Fibroblast of peridontal ligament (primary cell): ENCODE results near the gene DPY19L1.
"Not testable (repeated sequence)": the region's sequence is repeated elsewhere in the genome, so short reads cannot be mapped to it uniquely, and the experiment has no call there.

Source experiments
- DNase-seq: peaks from one replicate; pipeline ENCODE4 v3.0.0-alpha.2; 2010; ENCODE audit errors: extremely low read depth

Gene DPY19L1

DNA sequence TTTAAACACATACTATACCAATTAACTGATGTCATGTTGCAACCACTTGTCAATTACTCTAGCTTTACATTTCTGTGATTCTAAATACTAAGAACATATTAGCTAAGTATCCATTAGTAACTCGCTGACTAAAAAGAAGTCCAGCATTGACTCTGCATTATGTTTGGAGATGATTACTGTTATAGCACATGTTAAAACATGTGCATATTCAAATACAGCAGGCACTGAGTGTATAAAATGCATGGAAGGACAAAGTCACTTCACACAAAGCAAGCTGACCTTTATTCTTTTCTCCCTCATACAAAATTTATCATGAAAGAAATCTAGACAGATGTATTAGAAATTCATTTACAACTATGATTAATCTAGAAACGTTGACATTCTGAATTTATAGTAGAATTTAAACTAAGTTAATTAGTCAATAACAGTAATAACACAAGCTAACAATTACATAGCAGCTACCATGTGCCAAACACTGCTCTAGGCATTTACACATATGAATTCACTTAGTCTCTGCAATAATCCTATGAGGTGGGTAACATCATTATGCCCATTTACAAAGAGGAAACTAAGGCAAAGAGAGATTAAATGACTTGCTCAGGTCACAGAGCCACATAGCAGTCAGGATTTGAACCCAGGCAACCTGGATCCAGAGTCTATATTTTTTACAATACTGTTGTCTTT lies 48.7 kb downstream of the DPY19L1 start:
- DNase-seq, result not testable (repeated sequence)

DNA sequence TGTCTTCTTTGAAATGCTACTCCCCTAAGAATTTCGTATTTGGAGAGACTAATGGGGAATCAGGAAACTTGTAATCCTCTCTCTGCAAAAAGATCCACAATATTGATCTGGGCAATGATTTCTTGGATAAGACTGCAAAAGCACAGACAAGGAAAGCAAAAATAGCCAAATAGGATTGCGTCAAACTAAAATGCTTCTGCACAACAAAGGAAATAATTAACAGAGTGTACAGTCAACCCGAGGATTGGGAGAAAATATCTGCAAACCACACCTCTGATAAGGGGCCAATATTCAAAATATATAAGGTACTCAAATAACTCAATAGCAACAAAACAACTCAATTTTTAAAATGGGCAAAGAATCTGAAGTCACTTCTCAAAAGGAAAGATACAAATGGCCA lies 52.1 kb downstream of the DPY19L1 start:
- not testable (repeated sequence) for DNase-seq

DNA sequence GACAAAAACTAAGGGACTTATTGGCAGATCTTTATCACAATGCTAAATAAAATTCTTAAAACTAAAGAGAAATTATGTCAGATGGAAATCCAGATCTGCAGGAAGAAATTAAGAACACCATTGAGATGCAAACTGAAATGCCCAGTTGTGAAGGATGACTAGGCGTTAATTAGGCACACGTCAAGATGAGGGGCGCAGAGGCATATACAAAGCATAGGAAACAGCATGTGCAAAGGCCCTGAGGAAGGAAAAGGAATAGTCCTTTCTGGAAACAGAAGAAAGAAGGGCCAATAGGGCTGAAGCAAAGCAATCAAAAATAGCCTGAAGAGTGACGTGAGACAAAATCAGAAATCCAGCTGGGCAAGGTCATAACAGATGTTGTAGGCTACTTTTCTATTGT lies 53.1 kb downstream of the DPY19L1 start:
- not testable (repeated sequence) for DNase-seq

DNA sequence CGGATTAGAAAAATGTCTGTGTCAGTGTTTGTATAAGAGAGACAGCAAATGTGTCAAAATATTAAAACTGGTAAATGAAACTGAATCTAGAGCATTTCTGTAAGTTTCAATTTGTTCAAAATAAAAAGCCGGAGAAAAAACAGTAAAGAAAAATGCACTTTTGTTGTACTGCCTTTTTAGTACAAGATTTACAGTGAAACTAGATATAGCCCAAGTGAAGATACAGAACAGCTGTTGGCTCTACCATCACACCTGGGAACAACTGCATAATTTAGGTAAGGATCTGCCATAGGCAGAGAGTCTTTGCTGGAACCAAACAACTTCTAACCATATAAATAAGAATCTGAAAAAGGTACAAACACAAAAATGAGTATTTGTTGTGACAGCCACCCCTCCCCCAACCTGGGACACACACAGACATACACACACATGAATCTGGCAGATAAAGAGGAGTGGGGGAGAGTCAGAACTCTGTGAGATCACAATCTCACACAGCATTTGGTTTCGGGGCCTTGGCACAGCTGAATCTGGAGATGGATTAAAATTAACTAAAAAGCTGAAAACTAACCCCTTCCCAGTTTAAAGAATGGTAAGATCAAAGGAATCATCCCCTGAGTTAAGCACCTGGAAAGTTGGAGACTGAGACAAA lies 54.8 kb downstream of the DPY19L1 start:
- DNase-seq, result no peak

DNA sequence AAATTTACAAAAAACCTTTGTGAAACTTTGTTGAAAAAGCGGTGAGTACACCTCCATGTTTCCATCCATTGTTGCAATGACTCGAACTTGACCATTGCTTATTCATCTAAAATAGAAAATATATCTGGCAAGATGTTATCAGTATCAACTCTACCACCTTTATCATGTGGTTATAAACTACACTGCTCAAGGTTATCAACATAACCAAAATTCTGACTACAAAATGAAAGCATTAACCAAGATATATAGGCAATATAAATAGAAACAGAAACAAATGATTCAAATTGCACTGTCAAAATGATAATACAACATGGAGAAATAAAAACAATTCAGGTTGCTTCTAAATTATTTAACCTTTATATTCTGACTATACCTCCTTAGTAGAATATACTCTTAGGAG lies 58.2 kb downstream of the DPY19L1 start:
- not testable (repeated sequence) for DNase-seq

DNA sequence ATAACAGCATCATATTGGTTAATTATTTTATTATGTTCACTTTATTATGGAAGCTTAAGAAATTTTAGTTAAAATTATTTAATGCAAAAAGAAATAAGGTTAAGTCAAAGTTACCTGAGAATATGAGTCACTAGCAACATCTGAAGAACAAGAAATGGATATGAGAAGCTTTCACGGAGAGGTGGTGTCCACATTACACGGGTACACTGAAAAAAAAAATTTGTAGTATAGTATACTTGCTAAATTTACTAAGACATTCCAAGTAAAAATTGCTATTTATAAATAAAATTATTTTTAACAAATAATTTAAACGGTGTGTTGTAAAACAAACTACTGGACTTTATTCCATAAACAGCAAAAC lies 63.9 kb downstream of the DPY19L1 start:
- DNase-seq, result no peak

DNA sequence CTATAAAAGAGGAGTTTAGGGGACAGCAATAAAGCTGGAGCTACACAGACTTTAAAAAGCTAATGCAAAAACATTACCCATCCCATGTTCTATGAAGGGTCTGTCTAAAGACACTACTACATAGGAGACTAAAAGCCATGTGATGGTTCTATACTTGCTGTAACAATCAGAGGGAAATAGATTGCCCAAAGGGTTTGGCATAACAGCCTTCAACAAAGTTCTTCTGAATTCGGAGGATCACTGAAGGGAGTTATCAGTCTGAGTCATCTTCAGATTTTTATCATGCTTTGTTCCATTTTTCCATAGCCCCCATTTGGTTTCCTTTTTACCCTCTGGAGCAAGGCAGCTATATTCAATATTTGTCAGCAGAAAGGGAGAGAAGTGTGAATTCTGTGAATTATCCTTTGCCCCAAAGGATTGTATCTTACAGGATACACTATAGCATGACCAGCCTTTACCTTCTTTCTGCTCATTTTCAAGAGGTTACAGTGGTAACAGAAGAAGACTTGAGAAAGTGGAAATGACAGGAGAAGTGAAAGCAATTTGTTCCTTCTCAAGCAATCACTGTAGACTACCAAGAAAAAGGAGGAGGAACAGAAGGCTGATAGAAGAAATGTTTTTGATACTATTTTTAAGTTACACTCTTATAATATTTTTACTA lies 64.4 kb downstream of the DPY19L1 start:
- DNase-seq, result not testable (repeated sequence)

DNA sequence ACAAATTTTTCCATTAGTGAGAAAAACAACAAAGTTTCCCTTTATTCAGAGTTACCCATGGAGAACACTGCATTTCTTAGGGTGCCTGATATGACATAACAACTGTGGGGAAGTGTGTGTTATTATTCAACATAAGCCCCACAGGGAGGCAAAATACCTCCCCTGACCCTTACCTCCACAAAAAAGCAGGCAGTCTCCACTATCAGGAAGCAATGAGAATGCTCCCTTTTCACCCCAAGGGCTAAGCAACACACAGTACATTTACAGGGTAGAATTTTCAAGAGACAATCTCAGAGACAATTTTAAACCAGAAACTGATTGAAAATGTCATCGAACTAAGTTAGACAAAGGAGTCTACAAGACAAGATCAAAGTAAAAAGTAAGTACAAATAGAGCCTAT lies 69.5 kb downstream of the DPY19L1 start:
- not testable (repeated sequence) for DNase-seq

DNA sequence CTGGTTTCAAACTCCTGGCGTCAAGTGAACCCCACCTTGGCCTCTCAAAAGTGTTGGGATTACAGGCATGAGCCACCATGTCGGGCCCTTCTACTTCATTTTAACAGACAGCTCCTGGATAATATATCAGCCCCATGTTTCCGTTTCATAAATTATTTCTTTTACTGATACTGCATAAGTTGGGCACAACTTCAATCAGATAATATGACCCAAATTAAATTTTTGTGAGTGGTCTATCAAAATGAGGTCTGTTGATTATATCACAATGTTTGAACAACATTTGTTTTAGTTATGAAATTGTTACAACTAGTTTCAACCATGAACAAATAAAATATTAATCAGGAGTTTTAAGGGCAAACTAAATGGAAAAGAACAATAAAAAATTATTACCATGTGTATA lies 70.8 kb downstream of the DPY19L1 start:
- DNase-seq, result not testable (repeated sequence)

DNA sequence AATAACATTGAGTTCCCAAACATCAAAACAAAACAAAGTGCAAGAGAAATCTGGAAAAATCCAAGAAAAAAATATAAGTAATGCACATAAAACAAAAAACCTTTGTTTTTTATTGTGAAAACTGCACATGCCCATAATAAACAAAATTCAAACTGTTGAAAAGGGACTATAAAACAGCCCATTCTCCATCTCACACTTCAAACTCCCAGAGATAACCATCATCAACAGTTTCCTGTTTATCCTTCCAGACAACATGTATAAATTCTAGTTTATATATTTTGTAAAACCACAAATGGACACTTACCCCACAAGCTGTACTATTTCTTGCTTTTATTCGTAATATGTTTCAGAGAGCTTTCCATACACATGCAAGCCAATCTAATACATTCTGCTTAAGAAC lies 79.3 kb downstream of the DPY19L1 start:
- DNase-seq, result no peak

DNA sequence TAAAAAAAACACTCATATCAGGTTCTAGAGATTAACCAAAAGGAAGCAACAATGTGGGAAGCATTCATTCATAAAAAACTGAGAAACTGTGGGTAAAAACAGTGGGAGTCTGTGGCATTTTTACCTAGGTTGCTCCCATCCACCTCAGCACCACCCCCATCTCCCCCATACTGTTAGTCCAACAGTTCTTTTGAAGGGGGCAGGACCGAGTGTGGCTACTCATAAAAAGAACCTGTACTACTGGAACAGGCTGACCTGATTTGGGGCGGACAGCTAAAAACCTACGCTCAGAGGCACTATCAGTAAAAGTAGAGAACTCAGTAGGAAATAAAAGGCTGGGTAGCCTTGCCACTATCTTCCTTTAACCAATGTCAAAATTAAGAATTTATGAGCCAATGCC lies 84.5 kb downstream of the DPY19L1 start:
- DNase-seq, result no peak

DNA sequence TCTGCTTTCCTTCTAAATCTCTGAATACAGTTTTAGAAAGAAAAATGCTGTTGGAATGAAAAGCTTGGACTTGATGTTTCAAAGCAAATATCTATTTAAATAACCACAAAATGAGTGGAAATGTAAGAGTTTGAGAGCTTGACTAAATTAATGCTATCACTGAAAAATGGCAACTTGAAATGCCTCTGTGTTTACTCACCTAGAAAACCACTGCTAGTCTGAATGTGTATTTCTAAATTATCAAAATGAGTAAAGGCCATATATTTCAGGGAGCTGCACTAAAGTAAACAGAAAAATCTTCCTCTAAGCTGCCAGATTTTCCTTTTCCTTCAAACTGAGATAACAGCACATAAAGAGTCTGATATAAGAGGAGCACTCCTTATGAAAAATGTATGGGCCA lies 87.9 kb downstream of the DPY19L1 start:
- peak; percentile 23 for DNase-seq

DNA sequence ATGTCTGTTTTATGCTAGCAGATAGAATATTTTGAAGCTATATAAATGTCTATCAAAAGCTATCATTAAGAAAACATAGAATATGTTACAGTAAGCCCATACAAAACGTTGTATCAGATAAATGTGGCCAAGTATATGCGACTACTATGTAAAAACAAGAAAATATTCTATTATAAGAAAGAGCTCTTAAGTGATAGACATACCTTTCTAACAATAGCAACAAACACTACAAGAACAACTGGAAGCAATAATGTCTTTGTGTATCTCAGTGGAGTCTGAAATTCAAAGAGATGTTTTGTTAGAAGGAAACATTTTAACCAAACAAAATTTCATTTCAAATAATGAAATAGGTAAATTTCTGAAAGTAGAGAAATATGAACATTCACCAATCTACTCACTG lies 89.9 kb downstream of the DPY19L1 start:
- DNase-seq, result not testable (repeated sequence)

DNA sequence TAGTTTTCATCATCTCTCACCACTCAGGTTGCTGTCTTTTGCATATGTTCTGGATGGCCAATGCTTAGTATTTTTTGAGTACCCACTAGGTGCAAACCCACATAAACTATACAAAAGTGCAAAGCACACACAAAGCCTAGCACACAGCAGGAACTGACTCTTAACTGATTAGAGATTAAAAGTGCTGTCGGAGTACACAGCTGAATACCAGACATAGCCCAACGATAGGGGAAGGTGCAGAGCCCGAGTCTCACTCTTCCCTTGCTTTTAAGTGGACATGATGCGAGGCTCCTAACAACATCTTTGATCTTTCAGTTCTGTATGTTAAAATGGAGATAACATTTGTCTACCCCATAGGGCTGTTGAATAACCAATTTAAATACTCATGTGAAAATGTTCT lies 90.8 kb downstream of the DPY19L1 start:
- DNase-seq, result no peak

DNA sequence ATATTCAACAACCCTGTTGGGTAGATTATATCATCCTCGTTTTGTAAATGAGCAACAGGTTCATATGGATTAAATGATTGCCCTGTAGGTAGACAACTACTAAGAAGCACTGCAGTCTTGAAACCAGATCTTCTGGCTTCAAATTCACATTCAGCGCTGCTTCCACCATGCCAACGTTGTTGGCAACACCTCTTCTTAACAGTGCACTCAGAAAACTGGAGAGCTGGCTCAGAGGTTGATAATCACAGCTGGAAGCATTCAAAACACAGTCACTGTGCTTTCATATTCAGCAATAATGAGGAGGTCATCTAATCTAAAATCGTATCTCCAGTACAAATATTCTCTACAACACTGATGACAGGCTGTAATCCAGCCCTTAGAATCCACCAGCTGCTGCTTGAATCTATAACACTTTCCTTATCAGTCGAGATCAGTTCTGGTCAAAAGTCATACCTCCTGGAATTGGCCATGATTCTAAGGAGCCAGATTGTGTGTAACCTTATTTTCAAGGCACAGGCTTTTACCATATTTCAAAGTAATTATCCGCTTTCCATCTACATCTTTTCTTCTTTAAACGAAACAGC lies 91.3 kb downstream of the DPY19L1 start:
- DNase-seq, result not testable (repeated sequence)

DNA sequence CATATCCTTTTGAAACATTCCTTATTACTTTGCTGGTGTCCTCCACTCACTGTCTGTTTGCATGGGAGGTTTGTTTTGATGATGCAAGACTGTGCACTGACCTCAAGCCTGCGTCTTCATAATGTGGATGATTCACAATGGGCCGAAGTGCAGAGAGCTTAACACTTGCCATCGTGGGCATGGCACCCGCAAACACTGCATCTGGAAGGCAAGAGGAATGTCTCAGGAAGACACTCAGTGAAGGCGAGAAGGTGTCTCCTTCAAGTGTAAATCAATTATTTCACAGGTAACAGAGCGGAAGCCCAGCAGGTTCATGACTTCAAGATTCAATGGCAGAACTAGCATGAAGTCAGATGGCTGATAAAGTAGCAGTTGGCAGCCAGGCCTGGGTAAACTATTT lies 98.1 kb downstream of the DPY19L1 start:
- peak; percentile 46 for DNase-seq

DNA sequence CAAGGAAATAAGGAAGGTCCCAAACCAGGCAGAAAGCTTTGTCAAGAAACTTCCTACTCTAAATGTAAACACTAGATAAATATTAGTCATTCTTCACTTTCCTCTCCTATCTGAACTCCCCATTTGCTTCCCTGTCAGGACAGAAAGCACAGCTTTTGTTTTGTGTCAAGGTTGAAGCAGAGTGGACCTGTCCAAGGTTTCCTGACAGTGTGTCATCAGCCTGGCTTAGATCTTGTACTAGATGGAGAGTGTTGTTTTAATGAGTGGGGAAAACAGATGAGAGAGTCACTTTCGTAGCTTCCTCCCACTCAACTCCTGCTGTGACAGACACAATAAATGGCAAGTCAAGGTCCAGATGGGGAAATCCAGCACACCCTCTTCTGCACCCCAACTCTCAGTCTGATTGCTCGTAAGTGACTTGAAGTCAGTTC lies 101.5 kb downstream of the DPY19L1 start:
- DNase-seq, result not testable (repeated sequence)

DNA sequence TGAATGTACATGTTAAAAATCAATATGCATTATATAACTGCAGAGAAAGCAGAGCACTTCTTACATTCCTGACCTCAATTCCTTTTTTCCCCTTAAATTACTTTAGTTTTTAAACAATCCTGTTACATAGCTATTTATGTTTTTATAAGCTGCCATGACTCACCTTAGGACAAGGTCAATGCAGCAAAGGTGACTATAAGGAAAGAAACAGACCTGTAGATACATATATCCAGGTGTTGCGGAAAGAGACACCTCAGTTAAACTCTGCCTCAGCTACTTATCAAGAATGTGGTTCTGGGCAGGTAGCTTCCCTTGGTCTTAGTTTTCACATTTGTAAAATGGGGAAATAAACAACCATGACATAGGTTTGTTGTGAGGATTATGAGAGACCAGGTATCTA lies 105.5 kb downstream of the DPY19L1 start:
- DNase-seq, result no peak

DNA sequence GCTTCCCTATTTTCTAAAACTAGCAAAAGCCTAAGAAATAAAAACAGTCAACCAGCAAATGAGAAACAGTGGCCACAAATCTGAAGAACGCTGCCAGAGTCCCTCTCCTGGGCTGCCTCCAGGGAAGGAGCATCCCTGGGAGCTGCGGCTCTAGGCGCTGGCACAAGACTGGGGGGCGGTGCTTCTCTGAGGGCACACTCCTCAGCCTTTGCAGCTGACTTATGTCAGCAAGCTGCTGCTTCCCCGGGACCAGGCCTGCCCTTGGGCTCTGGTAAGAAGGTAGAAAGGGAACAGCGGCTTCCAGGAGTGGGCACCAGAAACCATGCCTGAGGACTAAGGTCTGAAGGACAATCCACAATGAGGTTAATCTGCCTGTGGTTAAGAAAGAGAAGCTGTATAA lies 107.5 kb downstream of the DPY19L1 start:
- not testable (repeated sequence) for DNase-seq

DNA sequence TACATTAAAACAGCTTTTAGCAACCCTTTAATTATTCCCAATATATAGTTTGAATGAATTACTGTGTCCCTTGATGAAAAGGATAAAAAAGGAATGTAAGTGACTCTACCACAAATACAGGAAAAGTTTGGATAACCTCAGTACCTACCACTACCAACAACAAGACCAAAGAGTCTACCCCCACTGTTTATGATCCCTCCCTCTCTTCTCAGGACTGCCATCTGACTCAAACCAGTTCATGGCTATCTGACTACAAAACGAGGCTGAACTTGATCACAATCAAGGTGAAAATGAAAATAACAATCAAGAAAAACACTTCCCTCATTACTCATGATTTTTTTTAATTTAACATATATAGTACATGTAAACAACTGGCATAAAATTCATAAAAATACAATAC lies 108.7 kb downstream of the DPY19L1 start:
- no peak for DNase-seq

DNA sequence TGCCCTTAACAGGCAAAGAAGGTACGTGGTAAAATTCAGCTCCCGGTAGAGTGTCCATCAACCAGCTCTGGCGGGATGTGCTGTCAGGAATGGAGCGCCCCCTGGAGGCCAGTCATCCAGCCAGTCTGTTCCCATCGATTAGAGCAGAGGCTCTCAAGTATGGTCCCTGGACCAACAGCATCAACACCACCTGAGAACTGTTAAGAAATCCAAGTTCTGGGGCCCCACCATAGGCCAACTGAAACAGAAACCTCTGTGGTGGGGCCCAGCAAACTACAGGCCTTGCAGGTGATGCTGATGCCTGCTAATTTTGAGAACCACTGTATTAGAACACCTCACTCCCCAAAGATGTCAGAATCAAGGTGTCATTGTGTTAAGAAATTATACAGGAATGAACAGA lies 109.2 kb downstream of the DPY19L1 start:
- DNase-seq, result peak; percentile 1

DNA sequence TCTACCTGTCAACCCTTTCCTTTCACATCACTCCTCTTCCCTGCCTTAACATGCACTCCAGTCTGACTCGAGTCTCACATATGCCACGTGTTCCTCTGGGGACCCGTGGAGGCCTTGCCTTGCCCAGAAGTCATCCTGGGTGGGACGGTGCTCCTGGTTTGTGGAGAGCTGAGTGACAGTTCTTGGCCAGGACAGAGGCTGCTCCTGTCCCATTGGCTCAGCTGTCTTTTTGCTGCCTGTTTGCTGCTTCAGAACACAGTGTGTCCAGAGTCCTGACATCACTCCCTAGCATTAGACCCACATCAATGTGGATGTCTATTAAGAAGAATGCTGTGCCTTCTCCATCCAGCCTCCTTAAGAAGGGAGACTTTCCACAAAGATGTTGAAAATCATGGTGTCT lies 116.8 kb downstream of the DPY19L1 start:
- DNase-seq, result not testable (repeated sequence)

DNA sequence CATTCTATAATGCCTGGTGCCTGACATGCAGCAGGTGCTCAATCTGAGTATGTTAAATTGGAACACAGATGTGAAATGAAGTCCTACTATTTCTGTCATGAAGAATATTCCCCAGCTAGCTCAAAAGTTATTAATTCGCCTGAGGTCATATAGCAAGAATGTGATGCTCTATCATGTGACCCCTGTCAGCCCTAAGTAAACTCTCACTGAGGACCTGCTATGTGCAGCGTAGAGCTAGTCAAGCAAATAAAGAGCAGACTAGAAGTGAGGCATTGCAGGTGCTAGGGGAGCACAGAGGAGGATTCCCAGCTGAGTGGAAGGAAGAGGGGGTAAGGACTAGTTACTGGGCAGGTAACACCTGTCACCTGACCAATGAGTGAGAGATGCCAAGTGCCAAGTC lies 118.2 kb downstream of the DPY19L1 start:
- not testable (repeated sequence) for DNase-seq
